GM12892 (cell line): ENCODE results near the gene EGFR.

ENCODE experiments used
- POLR2A ChIP-seq: IDR thresholded peaks from 2 replicates; pipeline ENCODE4 v1.6.1; 2011; ENCODE audit warnings: low read depth, low read length, control low read depth
- TAF1 ChIP-seq: IDR thresholded peaks from 2 replicates; pipeline ENCODE4 v1.6.1; 2011; ENCODE audit warnings: low read depth, mild to moderate bottlenecking, control low read depth, low read length, borderline replicate concordance

DNA sequence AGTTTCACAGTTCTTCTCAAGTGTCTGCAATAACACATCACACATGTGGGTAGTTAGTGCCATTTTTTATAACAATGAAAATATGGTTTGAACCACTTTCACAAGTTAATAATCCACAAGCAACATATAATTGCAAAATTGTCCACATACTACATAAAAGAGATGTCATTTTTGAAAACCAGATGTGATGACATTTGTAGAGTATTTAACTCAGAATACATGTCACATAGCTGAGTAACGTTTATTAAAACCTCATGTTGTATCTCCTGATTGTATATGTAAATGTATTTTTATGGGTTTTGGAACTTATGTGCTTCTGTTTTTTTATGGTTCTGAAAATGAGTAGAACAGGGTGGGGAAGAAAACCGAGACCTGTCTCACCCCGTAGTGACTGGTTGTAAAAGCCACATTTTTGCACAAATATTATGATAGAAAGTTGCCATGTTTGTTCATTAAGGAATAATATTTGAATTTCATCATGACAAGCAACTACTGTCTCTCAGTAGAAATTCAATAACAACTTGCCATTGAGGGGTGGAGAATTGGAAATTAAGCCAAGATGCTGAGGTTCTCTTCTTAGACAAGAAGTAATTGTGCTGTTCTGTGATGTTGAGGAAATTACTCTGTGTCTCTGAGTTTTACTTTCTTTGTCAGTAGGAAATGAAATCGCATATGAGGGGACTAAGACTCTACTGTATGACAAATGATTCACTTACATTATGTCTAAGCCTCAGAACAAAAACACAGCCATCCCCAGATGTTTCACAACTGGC, 29.2 kb upstream of the EGFR start:
- TF ChIP-seq TAF1 (no peak), POLR2A (no peak)
